G401 (cell line): Measurements from ENCODE around the gene ANKRD13A. TPM values are rescaled to one million over a fixed set of nuclear protein-coding genes. Genes with fewer than 3 reads are reported as not detected.
"Not testable (repeated sequence)": the region's sequence is repeated elsewhere in the genome, so short reads cannot be mapped to it uniquely, and the experiment has no call there.

Source experiments
- DNase-seq: peaks from one replicate; pipeline ENCODE4 v3.0.0-alpha.2; 2015; ENCODE audit warnings: low spot score
- in situ Hi-C: cut with HindIII; loops from 2 replicates; pipeline ENCODE4 v1.10.0; 2016; ENCODE audit warnings: low sequenced_read_pairs, mixed read lengths
- total RNA-seq: library from RNA; depleted of rRNA; stranded (reverse); fragments of >200 nt; shearing (Covaris generic); gene quantifications from 2 replicates; pipeline ENCODE4 v1.2.3, GENCODE V29; 2014

ANKRD13A gene
- total RNA-seq, 1 experiment from 2014 or later = 17.1 TPM

- in situ Hi-C loops = no loop called here
- no peak for DNase-seq
Observed at GRCh38 chr12:109972821-109973220, 26.4 kb upstream of the ANKRD13A start.

GRCh38 chr12:109981311-109981710 lies 17.9 kb upstream of the ANKRD13A start:
- in situ Hi-C loops = no loop called here
- DNase-seq = no peak

- in situ Hi-C loops = no loop called here
- no peak for DNase-seq
Observed at GRCh38 chr12:109982210-109982609, 17.0 kb upstream of the ANKRD13A start.

GRCh38 chr12:109983432-109984142 lies 15.6 kb upstream of the ANKRD13A start:
- no peak for DNase-seq
- in situ Hi-C loops = no loop called here

- DNase-seq, in situ Hi-C loops: not testable (repeated sequence)
Observed at GRCh38 chr12:109986236-109986635, 13.0 kb upstream of the ANKRD13A start.

GRCh38 chr12:109987615-109988014 lies 11.6 kb upstream of the ANKRD13A start:
- no peak for DNase-seq
- in situ Hi-C loops = no loop called here

GRCh38 chr12:109988274-109988673 lies 11.0 kb upstream of the ANKRD13A start:
- in situ Hi-C loops = no loop called here
- DNase-seq = no peak

GRCh38 chr12:109988903-109989302 lies 10.3 kb upstream of the ANKRD13A start:
- DNase-seq = peak; percentile 38
- in situ Hi-C loops = no loop called here

GRCh38 chr12:109989380-109989779 lies 9.8 kb upstream of the ANKRD13A start:
- in situ Hi-C loops = no loop called here
- DNase-seq = peak; percentile 63

GRCh38 chr12:109991586-109991985 lies 7.6 kb upstream of the ANKRD13A start:
- DNase-seq = peak; percentile 68
- in situ Hi-C loops = no loop called here

GRCh38 chr12:109993091-109993490 lies 6.1 kb upstream of the ANKRD13A start:
- in situ Hi-C loops = no loop called here
- DNase-seq = no peak

GRCh38 chr12:109994401-109995175 lies 4.6 kb upstream of the ANKRD13A start:
- DNase-seq = peak; percentile 17
- in situ Hi-C loops = no loop called here

GRCh38 chr12:109995361-109995685 lies 3.9 kb upstream of the ANKRD13A start:
- peak; percentile 37 for DNase-seq
- in situ Hi-C loops = no loop called here

GRCh38 chr12:109995686-109996482 lies 3.3 kb upstream of the ANKRD13A start, which contains the start of gene GIT2:
Gene GIT2, minus strand, starts transcription at chr12:109996368. Its CDS starts 144 bp downstream, at chr12:109996224.
- in situ Hi-C loops = no loop called here
- peak; percentile 94 for DNase-seq

GRCh38 chr12:109996483-109996853 lies 2.8 kb upstream of the ANKRD13A start:
- in situ Hi-C loops = no loop called here
- DNase-seq = no peak

- DNase-seq = no peak
- in situ Hi-C loops = no loop called here
Observed at GRCh38 chr12:109997393-109997792, 1.8 kb upstream of the ANKRD13A start.

GRCh38 chr12:109998241-109998903 lies 858 bp upstream of the ANKRD13A start:
- in situ Hi-C loops = no loop called here
- DNase-seq = peak; percentile 22

- in situ Hi-C loops = no loop called here
Observed at GRCh38 chr12:109999649-109999971, 380 bp downstream of the ANKRD13A start.

GRCh38 chr12:109999983-110000505 lies 814 bp downstream of the ANKRD13A start:
- in situ Hi-C loops = no loop called here
- peak; percentile 30 for DNase-seq

More at GRCh38 chr12:109999649-109999971, 380 bp downstream of the ANKRD13A start:
- DNase-seq = no peak
